SHP77 treated with DMSO at 0.1 percent for 48 hours (cell line): Measurements from ENCODE around the gene PRADC1.
"Not testable (repeated sequence)": the region's sequence is repeated elsewhere in the genome, so short reads cannot be mapped to it uniquely, and the experiment has no call there.

Experiments used
- DNase-seq: peaks from one replicate; lab custom pipeline; 2025; lab: John Stamatoyannopoulos, UW

Gene PRADC1

GRCh38 chr2:73202156-73203054, 30.6 kb downstream of the PRADC1 start, which contains the start of gene NOTO:
Gene NOTO, plus strand, starts transcription at chr2:73202574. Its CDS starts 93 bp downstream, at chr2:73202667.
- DNase-seq, result no peak

- not testable (repeated sequence) for DNase-seq
Measured at GRCh38 chr2:73200281-73200680, 32.8 kb downstream of the PRADC1 start.

GRCh38 chr2:73197579-73197978, 35.5 kb downstream of the PRADC1 start:
- no peak for DNase-seq

- DNase-seq, result no peak
Measured at GRCh38 chr2:73187549-73187948, 45.5 kb downstream of the PRADC1 start.

GRCh38 chr2:73185965-73186364, 47.1 kb downstream of the PRADC1 start:
- no peak for DNase-seq
